NCI-H1694 treated with DMSO at 0.1 percent for 48 hours (cell line): ENCODE data around the gene PLXDC1.
"Not testable (repeated sequence)": the region's sequence is repeated elsewhere in the genome, so short reads cannot be mapped to it uniquely, and the experiment has no call there.

ENCODE experiments used
- DNase-seq: peaks from one replicate; lab custom pipeline; 2025; lab: John Stamatoyannopoulos, UW

PLXDC1 gene

GRCh38 chr17:39155654-39156053 is 4.2 kb upstream of the PLXDC1 start:
- no peak for DNase-seq

- peak; percentile 89 for DNase-seq
These were observed 2.2 kb upstream of the PLXDC1 start for GRCh38 chr17:39153599-39154051.

- DNase-seq: peak; percentile 73
These were observed 744 bp upstream of the PLXDC1 start for GRCh38 chr17:39151943-39152818.

GRCh38 chr17:39150795-39151149 is 665 bp downstream of the PLXDC1 start:
- DNase-seq: no peak

GRCh38 chr17:39150104-39150634 is 1.3 kb downstream of the PLXDC1 start:
- no peak for DNase-seq

- no peak for DNase-seq
These were observed 3.9 kb downstream of the PLXDC1 start for GRCh38 chr17:39147221-39148185.

- no peak for DNase-seq
These were observed 5.2 kb downstream of the PLXDC1 start for GRCh38 chr17:39146273-39146672.

- DNase-seq: no peak
These were observed 6.3 kb downstream of the PLXDC1 start for GRCh38 chr17:39145143-39145542.

- DNase-seq: peak; percentile 93
These were observed 7.0 kb downstream of the PLXDC1 start for GRCh38 chr17:39144416-39144840.

GRCh38 chr17:39143552-39144093 is 7.8 kb downstream of the PLXDC1 start:
- DNase-seq: no peak

- no peak for DNase-seq
These were observed 9.3 kb downstream of the PLXDC1 start for GRCh38 chr17:39141915-39142664.

- no peak for DNase-seq
These were observed 10.1 kb downstream of the PLXDC1 start for GRCh38 chr17:39141294-39141693.

GRCh38 chr17:39139561-39139960 is 11.9 kb downstream of the PLXDC1 start:
- no peak for DNase-seq

- no peak for DNase-seq
These were observed 12.3 kb downstream of the PLXDC1 start for GRCh38 chr17:39139161-39139511.

GRCh38 chr17:39138431-39139160 is 12.8 kb downstream of the PLXDC1 start:
- no peak for DNase-seq

GRCh38 chr17:39134878-39135277 is 16.6 kb downstream of the PLXDC1 start:
- no peak for DNase-seq

- no peak for DNase-seq
These were observed 19.2 kb downstream of the PLXDC1 start for GRCh38 chr17:39132192-39132610.

- no peak for DNase-seq
These were observed 19.8 kb downstream of the PLXDC1 start for GRCh38 chr17:39131616-39132015.

- DNase-seq: no peak
These were observed 21.2 kb downstream of the PLXDC1 start for GRCh38 chr17:39130205-39130604.

GRCh38 chr17:39129544-39129943 is 21.9 kb downstream of the PLXDC1 start:
- not testable (repeated sequence) for DNase-seq

GRCh38 chr17:39126436-39126835 is 25.0 kb downstream of the PLXDC1 start:
- DNase-seq: no peak
